ENCODE data around the gene SZRD1.
A peak's percentile ranks its signal among the peaks of the same experiment; 100 is the strongest.

Gene SZRD1

GRCh38 chr1:16367968-16368890 lies 1.2 kb downstream of the SZRD1 start:
- DNase-seq (ENCODE audit: low spot score) = no peak

GRCh38 chr1:16369821-16370220 lies 2.8 kb downstream of the SZRD1 start:
- DNase-seq (ENCODE audit: low spot score) = no peak

GRCh38 chr1:16371725-16372124 lies 4.7 kb downstream of the SZRD1 start:
- peak; percentile 75 for DNase-seq (ENCODE audit: low spot score)

GRCh38 chr1:16372535-16373285 lies 5.7 kb downstream of the SZRD1 start:
- no peak for DNase-seq (ENCODE audit: low spot score)

GRCh38 chr1:16374266-16374665 lies 7.2 kb downstream of the SZRD1 start:
- no peak for DNase-seq (ENCODE audit: low spot score)

- DNase-seq (ENCODE audit: low spot score) = no peak
These were observed 8.7 kb downstream of the SZRD1 start for GRCh38 chr1:16375521-16376340.

- DNase-seq (ENCODE audit: low spot score) = no peak
These were observed 9.9 kb downstream of the SZRD1 start for GRCh38 chr1:16376971-16377370.

GRCh38 chr1:16378443-16378842 lies 11.4 kb downstream of the SZRD1 start:
- no peak for DNase-seq (ENCODE audit: low spot score)

- DNase-seq (ENCODE audit: low spot score) = no peak
These were observed 13.8 kb downstream of the SZRD1 start for GRCh38 chr1:16380868-16381267.

GRCh38 chr1:16383888-16384287 lies 16.8 kb downstream of the SZRD1 start:
- no peak for DNase-seq (ENCODE audit: low spot score)

GRCh38 chr1:16385659-16386453 lies 18.8 kb downstream of the SZRD1 start:
- no peak for DNase-seq (ENCODE audit: low spot score)

GRCh38 chr1:16386454-16387113 lies 19.5 kb downstream of the SZRD1 start:
- DNase-seq (ENCODE audit: low spot score) = no peak

GRCh38 chr1:16387201-16388188 lies 20.5 kb downstream of the SZRD1 start:
- peak; percentile 22 for DNase-seq (ENCODE audit: low spot score)

GRCh38 chr1:16391411-16391810 lies 24.4 kb downstream of the SZRD1 start:
- DNase-seq (ENCODE audit: low spot score) = no peak

GRCh38 chr1:16392740-16393569 lies 25.9 kb downstream of the SZRD1 start:
- DNase-seq (ENCODE audit: low spot score) = no peak

- no peak for DNase-seq (ENCODE audit: low spot score)
These were observed 26.8 kb downstream of the SZRD1 start for GRCh38 chr1:16393570-16394521.

- no peak for DNase-seq (ENCODE audit: low spot score)
These were observed 27.9 kb downstream of the SZRD1 start for GRCh38 chr1:16394977-16395376.

- no peak for DNase-seq (ENCODE audit: low spot score)
These were observed 29.5 kb downstream of the SZRD1 start for GRCh38 chr1:16396591-16396990.

Data from CD4-positive, alpha-beta T cell treated with Interleukin-2 at 100 ng/mL for 4 hours (primary cell).